ENCODE measurements around the gene ADCY7. TPM values are rescaled to one million over a fixed set of nuclear protein-coding genes. Genes with fewer than 3 reads are reported as not detected.

ADCY7 gene
- total RNA-seq, 1 donor from 2014 or later, result 17.0 TPM

- TF ChIP-seq, protein P1, sequence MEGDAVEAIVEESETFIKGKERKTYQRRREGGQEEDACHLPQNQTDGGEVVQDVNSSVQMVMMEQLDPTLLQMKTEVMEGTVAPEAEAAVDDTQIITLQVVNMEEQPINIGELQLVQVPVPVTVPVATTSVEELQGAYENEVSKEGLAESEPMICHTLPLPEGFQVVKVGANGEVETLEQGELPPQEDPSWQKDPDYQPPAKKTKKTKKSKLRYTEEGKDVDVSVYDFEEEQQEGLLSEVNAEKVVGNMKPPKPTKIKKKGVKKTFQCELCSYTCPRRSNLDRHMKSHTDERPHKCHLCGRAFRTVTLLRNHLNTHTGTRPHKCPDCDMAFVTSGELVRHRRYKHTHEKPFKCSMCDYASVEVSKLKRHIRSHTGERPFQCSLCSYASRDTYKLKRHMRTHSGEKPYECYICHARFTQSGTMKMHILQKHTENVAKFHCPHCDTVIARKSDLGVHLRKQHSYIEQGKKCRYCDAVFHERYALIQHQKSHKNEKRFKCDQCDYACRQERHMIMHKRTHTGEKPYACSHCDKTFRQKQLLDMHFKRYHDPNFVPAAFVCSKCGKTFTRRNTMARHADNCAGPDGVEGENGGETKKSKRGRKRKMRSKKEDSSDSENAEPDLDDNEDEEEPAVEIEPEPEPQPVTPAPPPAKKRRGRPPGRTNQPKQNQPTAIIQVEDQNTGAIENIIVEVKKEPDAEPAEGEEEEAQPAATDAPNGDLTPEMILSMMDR (IDR thresholded peaks at IDR 0.05; ENCODE audit: unreplicated experiment), result peak; percentile 69
- Mint-ChIP-seq H3K27ac (no peak overlapping the region), H3K36me3 (ENCODE audit: insufficient read depth) (peaks cover 17% of the 10 kb centered on the region)
These were observed 88.5 kb downstream of the ADCY7 start for GRCh38 chr16:50354629-50355456.

DNA sequence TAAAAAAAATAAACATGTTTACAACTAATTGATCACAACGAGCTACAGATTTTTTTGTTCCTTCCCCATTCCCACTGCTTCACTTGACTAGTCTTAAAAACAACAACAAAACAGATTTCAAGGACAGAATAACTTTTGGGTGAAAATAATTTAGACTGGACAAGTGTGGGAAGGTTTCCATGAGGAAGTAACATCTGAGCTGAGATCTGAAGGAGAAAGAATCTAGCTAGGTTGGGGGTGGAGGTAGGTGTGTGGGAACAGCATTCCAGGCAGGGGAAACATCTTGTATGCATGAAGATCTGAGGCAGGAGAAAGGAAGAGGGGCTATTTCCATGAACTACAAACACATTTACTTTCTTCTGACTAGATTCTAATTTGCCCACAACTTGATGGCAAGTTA, 93.3 kb downstream of the ADCY7 start:
- no peak for DNase-seq (ENCODE audit: low spot score, unreplicated experiment)
- Mint-ChIP-seq H3K9me3 (ENCODE audit: low read depth) (no peaks in the 10 kb centered on the region), H3K36me3 (ENCODE audit: insufficient read depth) (peaks cover 8% of the 10 kb centered on the region), H3K4me1 (ENCODE audit: low read depth) (peaks cover 16% of the 10 kb centered on the region), H3K27me3 (no peaks in the 10 kb centered on the region), H3K4me3 (ENCODE audit: low read depth) (no peak overlapping the region), H3K27ac (no peak overlapping the region)
- TF ChIP-seq, protein P1 (IDR thresholded peaks at IDR 0.05; ENCODE audit: unreplicated experiment), result no peak

More at GRCh38 chr16:50354629-50355456, 88.5 kb downstream of the ADCY7 start:
- peaks cover 6% of the 10 kb centered on the region for H3K4me1 Mint-ChIP-seq (ENCODE audit: low read depth)
- H3K27me3 Mint-ChIP-seq, result no peaks in the 10 kb centered on the region
- H3K4me3 Mint-ChIP-seq (ENCODE audit: low read depth), result no peak overlapping the region
- no peak for DNase-seq (ENCODE audit: low spot score, unreplicated experiment)
- H3K9me3 Mint-ChIP-seq (ENCODE audit: low read depth), result no peaks in the 10 kb centered on the region

DNA sequence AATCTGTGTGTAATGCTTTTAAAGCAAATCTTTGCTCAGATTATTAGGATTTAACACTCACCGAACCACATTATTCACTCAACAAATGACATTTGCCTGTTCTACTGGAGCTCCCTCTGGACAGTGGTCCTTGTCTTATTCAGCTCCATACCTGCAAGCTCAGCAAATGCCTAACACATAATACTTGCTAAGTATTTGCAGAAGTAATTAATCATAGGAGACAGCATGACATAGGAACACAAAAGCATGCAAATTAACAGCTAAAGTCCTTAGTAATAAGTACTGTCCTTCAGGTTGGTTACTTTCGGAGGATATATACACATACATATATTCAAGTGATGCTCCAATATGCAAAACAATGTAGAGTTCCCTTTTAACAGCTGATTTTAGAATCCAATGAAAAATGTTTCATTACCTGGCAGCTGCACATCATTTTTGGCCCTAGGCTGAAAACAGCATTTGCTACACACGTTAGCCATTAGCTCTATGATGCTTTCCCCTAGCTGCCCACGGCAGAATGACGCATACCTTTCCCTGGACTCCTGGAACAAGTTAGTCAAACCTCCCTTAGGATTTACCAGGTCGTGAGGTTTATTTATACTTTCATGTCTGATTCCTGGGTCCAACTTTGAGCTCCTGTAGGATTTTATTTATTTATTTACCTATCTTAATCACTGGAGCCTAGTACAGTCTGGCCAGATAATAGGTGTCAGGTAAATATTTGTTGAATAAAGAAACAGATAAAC, 93.9 kb downstream of the ADCY7 start:
- TF ChIP-seq, protein P1 (IDR thresholded peaks at IDR 0.05; ENCODE audit: unreplicated experiment), result no peak
- no peak for DNase-seq (ENCODE audit: low spot score, unreplicated experiment)
- peaks cover 19% of the 10 kb centered on the region for H3K4me1 Mint-ChIP-seq (ENCODE audit: low read depth)
- no peaks in the 10 kb centered on the region for H3K27me3 Mint-ChIP-seq
- H3K27ac Mint-ChIP-seq, result peak overlapping the region; percentile 69
- no peaks in the 10 kb centered on the region for H3K9me3 Mint-ChIP-seq (ENCODE audit: low read depth)
- H3K4me3 Mint-ChIP-seq (ENCODE audit: low read depth), result no peak overlapping the region
- peaks cover 6% of the 10 kb centered on the region for H3K36me3 Mint-ChIP-seq (ENCODE audit: insufficient read depth)

DNA sequence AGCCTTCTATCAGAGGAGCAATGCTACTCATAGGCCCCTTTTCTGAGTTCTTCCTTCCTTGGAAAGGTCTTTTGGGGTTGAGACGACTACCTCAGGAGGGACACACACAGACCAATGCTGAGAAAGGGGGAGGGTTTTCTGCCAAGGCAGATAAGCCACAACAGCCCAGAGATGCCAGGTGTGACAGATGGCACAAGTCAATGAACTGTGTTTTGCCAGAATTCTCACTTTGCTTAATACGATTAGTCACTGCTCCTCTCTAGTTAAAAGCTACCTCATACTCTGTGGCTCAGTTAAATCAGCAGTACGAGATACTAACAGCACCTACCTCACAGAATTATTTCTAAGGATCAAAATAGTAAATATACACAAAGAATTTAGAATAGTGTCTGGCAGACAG, 94.4 kb downstream of the ADCY7 start:
- no peak overlapping the region for H3K4me3 Mint-ChIP-seq (ENCODE audit: low read depth)
- DNase-seq (ENCODE audit: low spot score, unreplicated experiment), result no peak
- peaks cover 22% of the 10 kb centered on the region for H3K4me1 Mint-ChIP-seq (ENCODE audit: low read depth)
- no peaks in the 10 kb centered on the region for H3K9me3 Mint-ChIP-seq (ENCODE audit: low read depth)
- peaks cover 8% of the 10 kb centered on the region for H3K36me3 Mint-ChIP-seq (ENCODE audit: insufficient read depth)
- TF ChIP-seq, protein P1 (IDR thresholded peaks at IDR 0.05; ENCODE audit: unreplicated experiment), result no peak
- peak overlapping the region; percentile 69 for H3K27ac Mint-ChIP-seq
- no peaks in the 10 kb centered on the region for H3K27me3 Mint-ChIP-seq

GRCh38 chr16:50363656-50364055, 97.3 kb downstream of the ADCY7 start:
- Mint-ChIP-seq H3K36me3 (ENCODE audit: insufficient read depth) (peaks cover 9% of the 10 kb centered on the region), H3K27me3 (no peaks in the 10 kb centered on the region), H3K9me3 (ENCODE audit: low read depth) (no peaks in the 10 kb centered on the region), H3K4me3 (ENCODE audit: low read depth) (no peak overlapping the region), H3K4me1 (ENCODE audit: low read depth) (peaks cover 36% of the 10 kb centered on the region), H3K27ac (no peak overlapping the region)
- TF ChIP-seq, protein P1 (IDR thresholded peaks at IDR 0.05; ENCODE audit: unreplicated experiment), result no peak
- no peak for DNase-seq (ENCODE audit: low spot score, unreplicated experiment)
